ENCODE results near the gene CHPF2. TPM values are rescaled to one million over a fixed set of nuclear protein-coding genes. Genes with fewer than 3 reads are reported as not detected.

The CHPF2 gene
- polyA plus RNA-seq, 1 donor (not counting 4 experiments of a cell fraction or from before 2014, with no cell fraction given), result 16.2 TPM

GRCh38 chr7:151210087-151210854 is 22.0 kb upstream of the CHPF2 start, which contains the start of gene H2BK1:
H2BK1 (minus strand) TSS chr7:151210488; CDS start chr7:151210318, 170 bp downstream.
- H3K27me3 ChIP-seq (ENCODE audit: control insufficient read depth, extremely low read depth, insufficient read depth, low read length), result peaks cover 12% of the 10 kb centered on the region
- no peak within 1 kb of the TSS for H3K4me2 ChIP-seq (ENCODE audit: control insufficient read depth, extremely low read depth, insufficient read depth, low read depth, low read length)
- no peak for FAIRE-seq
- H4K20me1 ChIP-seq (ENCODE audit: control insufficient read depth, extremely low read depth, insufficient read depth, low read length), result no peaks in the 10 kb centered on the region
- TF ChIP-seq CTCF (optimal IDR thresholded peaks at IDR 0.05 in 1 of 3, IDR thresholded peaks at IDR 0.05 in 1 of 3, conservative IDR thresholded peaks at IDR 0.05 in 1 of 3; ENCODE audit: extremely low read depth in 1 of 3, insufficient read depth in 2 of 3, low read length in 3 of 3) (no peak), EZH2 (IDR thresholded peaks at IDR 0.05; ENCODE audit: low read length) (no peak)
- H3K4me3 ChIP-seq (ENCODE audit: control insufficient read depth in 2 of 3, extremely low read depth in 1 of 3, insufficient read depth in 2 of 3, low read depth in 1 of 3, low read length in 3 of 3), result no peak within 1 kb of the TSS
- no peak within 1 kb of the TSS for H3K9ac ChIP-seq (ENCODE audit: control insufficient read depth, extremely low read depth, insufficient read depth, low read length)
- peaks cover 14 to 16% of the 10 kb centered on the region in 2 experiments for H3K36me3 ChIP-seq (ENCODE audit: control insufficient read depth in 2 of 2, extremely low read depth in 1 of 2, insufficient read depth in 2 of 2, low read length in 2 of 2)
- H3K4me1 ChIP-seq (ENCODE audit: control insufficient read depth, extremely low read depth, insufficient read depth, low read length), result no peaks in the 10 kb centered on the region
- H2AFZ ChIP-seq (ENCODE audit: control insufficient read depth, low read length), result no peak within 1 kb of the TSS
- no peaks in the 10 kb centered on the region for H3K9me3 ChIP-seq (ENCODE audit: control insufficient read depth, low read depth, low read length)
- H3K9me1 ChIP-seq (ENCODE audit: control insufficient read depth, extremely low read depth, insufficient read depth, low read length), result peaks cover 2% of the 10 kb centered on the region
- H3K27ac ChIP-seq (ENCODE audit: control insufficient read depth, insufficient read depth, low read length), result no peak within 1 kb of the TSS
- no peak for DNase-seq (ENCODE audit: low read depth, low spot score)
- H3K79me2 ChIP-seq (ENCODE audit: control insufficient read depth, insufficient read depth, low read length), result no peaks in the 10 kb centered on the region
- dilution Hi-C loops (cut with MboI; ENCODE audit: extremely low pct_ligation_motif_present, low sequenced_read_pairs), result no loop called here

GRCh38 chr7:151211155-151211772 is 21.0 kb upstream of the CHPF2 start:
- dilution Hi-C loops (cut with MboI; ENCODE audit: extremely low pct_ligation_motif_present, low sequenced_read_pairs), result no loop called here
- no peak overlapping the region for H3K4me2 ChIP-seq (ENCODE audit: control insufficient read depth, extremely low read depth, insufficient read depth, low read depth, low read length)
- H3K27me3 ChIP-seq (ENCODE audit: control insufficient read depth, extremely low read depth, insufficient read depth, low read length), result peaks cover 2% of the 10 kb centered on the region
- H3K4me3 ChIP-seq (ENCODE audit: control insufficient read depth in 2 of 3, extremely low read depth in 1 of 3, insufficient read depth in 2 of 3, low read depth in 1 of 3, low read length in 3 of 3), result no peak overlapping the region
- peaks cover 2% of the 10 kb centered on the region for H3K9me1 ChIP-seq (ENCODE audit: control insufficient read depth, extremely low read depth, insufficient read depth, low read length)
- no peaks in the 10 kb centered on the region for H3K4me1 ChIP-seq (ENCODE audit: control insufficient read depth, extremely low read depth, insufficient read depth, low read length)
- no peak overlapping the region for H2AFZ ChIP-seq (ENCODE audit: control insufficient read depth, low read length)
- H3K9ac ChIP-seq (ENCODE audit: control insufficient read depth, extremely low read depth, insufficient read depth, low read length), result no peak overlapping the region
- H3K79me2 ChIP-seq (ENCODE audit: control insufficient read depth, insufficient read depth, low read length), result no peaks in the 10 kb centered on the region
- H4K20me1 ChIP-seq (ENCODE audit: control insufficient read depth, extremely low read depth, insufficient read depth, low read length), result no peaks in the 10 kb centered on the region
- FAIRE-seq (no peak), DNase-seq (ENCODE audit: low read depth, low spot score) (no peak)
- no peaks in the 10 kb centered on the region for H3K9me3 ChIP-seq (ENCODE audit: control insufficient read depth, low read depth, low read length)
- TF ChIP-seq EZH2 (IDR thresholded peaks at IDR 0.05; ENCODE audit: low read length), result no peak
- no peak for TF ChIP-seq CTCF (optimal IDR thresholded peaks at IDR 0.05 in 1 of 3, IDR thresholded peaks at IDR 0.05 in 1 of 3, conservative IDR thresholded peaks at IDR 0.05 in 1 of 3; ENCODE audit: extremely low read depth in 1 of 3, insufficient read depth in 2 of 3, low read length in 3 of 3)
- peaks cover 19 to 22% of the 10 kb centered on the region in 2 experiments for H3K36me3 ChIP-seq (ENCODE audit: control insufficient read depth in 2 of 2, extremely low read depth in 1 of 2, insufficient read depth in 2 of 2, low read length in 2 of 2)
- H3K27ac ChIP-seq (ENCODE audit: control insufficient read depth, insufficient read depth, low read length), result no peak overlapping the region
